A549 treated with DMSO at 1 μM for 4 hours (cell line): ENCODE data around the gene COL6A1. TPM values are rescaled to one million over a fixed set of nuclear protein-coding genes. Genes with fewer than 3 reads are reported as not detected.

Source experiments
- total RNA-seq: library from RNA; stranded (reverse); fragments of 200-300 nt; extraction: Qiagen RNA extraction; gene quantifications from 5 replicates; pipeline ENCODE4 v1.2.3, GENCODE V29; 2022; ENCODE audit warnings: low read depth

Gene COL6A1
- 18.6 to 24.0 TPM (median 20.1 TPM) in 5 replicates for total RNA-seq

DNA sequence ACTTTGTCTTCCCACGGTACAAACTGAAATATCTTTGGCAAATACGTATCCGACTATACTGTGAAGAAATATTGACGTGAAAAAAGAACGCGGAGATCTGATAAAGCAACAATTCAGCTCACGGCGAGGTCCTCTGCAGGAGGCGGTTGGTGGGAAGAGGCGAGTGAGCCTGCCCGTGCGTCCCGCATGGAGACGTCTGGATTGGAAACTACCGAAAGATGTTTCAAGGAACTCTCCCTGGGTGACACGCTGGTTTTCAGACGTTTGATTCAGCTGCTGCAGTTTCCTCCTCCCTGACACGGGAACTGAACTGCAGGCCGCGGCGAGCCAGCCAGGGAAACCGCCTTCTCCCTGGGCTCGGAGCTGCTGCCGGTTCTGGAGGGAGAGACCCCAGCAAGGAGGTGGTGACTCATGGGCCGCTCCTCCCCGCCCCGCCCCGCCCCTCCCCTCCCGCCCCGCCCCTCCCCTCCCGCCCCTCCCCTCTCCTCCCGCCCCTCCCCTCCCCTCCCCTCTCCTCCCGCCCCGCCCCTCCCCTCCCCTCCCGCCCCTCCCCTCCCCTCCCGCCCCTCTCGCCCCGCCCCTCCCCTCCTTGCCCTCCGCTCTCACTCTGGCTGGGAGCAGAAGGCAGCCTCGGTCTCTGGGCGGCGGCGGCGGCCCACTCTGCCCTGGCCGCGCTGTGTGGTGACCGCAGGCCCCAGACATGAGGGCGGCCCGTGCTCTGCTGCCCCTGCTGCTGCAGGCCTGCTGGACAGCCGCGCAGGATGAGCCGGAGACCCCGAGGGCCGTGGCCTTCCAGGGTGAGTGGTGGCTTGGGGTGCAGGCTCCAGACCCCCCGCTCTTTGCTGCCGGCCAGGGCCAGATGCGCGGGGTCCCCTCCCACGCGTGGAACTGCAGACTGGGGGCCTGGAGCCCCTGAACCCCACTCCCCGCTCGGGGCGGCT is at the start of gene COL6A1:
COL6A1 (plus strand) TSS at position 620 of the 941 bp plus-strand sequence; CDS start at position 701, 81 bp downstream.

Other genes starting within 250 kb of the COL6A1 start
- 14.0 to 18.0 TPM (median 16.1 TPM) in 5 replicates for gene COL6A2, start 116.3 kb downstream of the COL6A1 start, total RNA-seq
- 0.08 to 0.16 TPM in 2 of 5 replicates, not detected in the others for gene FTCD, start 173.8 kb downstream of the COL6A1 start, total RNA-seq
- gene SPATC1L, start 202.7 kb downstream of the COL6A1 start, total RNA-seq = 0.08 TPM in 2 of 5 replicates, not detected in the others
- 12.8 to 13.5 TPM (median 13.3 TPM) in 5 replicates for gene LSS, start 247.0 kb downstream of the COL6A1 start, total RNA-seq